Measurements from ENCODE around the gene TLCD1.

GRCh38 chr17:28712032-28712704 lies 13.9 kb downstream of the TLCD1 start:
- no peak; the same call in 1 of the 2 replicates for TF ChIP-seq SIN3A (IDR thresholded peaks at IDR 0.05; ENCODE audit: low read depth, low read length)
- TF ChIP-seq SIX5 (IDR thresholded peaks at IDR 0.05; ENCODE audit: low read depth, low read length, severe bottlenecking), result no peak
- peak; percentile 6 to 23 (median 7); a peak in 3 of 6 replicates for TF ChIP-seq CTCF (IDR thresholded peaks at IDR 0.05 in 2 of 3, conservative IDR thresholded peaks at IDR 0.05 in 1 of 3; ENCODE audit: control insufficient read depth in 2 of 3, extremely low read depth in 1 of 3, insufficient read depth in 1 of 3, low read depth in 3 of 3, low read length in 3 of 3)
- no peak for TF ChIP-seq FOXK2 (IDR thresholded peaks at IDR 0.05)

All from GM12878 (cell line).